Measurements from ENCODE around the gene APOBEC3C.
"Not testable (repeated sequence)": the region's sequence is repeated elsewhere in the genome, so short reads cannot be mapped to it uniquely, and the experiment has no call there.

- TF ChIP-seq CTCF, POLR2A (IDR thresholded peaks at IDR 0.05): not testable (repeated sequence)
These were observed 37.9 kb downstream of the APOBEC3C start for GRCh38 chr22:39051844-39052495.
